Mucosa of gallbladder (tissue), 1 donor: Measurements from ENCODE around the gene FSD1. TPM values are rescaled to one million over a fixed set of nuclear protein-coding genes. Genes with fewer than 3 reads are reported as not detected.
A peak's percentile ranks its signal among the peaks of the same experiment; 100 is the strongest.

Source experiments
- DNase-seq: peaks from one replicate; pipeline ENCODE4 v3.0.0-alpha.2; 2020; ENCODE audit warnings: low spot score
- total RNA-seq: library from RNA; stranded (reverse); gene quantifications from one replicate; pipeline ENCODE4 v1.2.1, GENCODE V29; 2021
- donor health status: DM: no; HTN: no; CAD: no.

Gene FSD1
- total RNA-seq, 1 donor from 2014 or later: 1.3 TPM

DNA sequence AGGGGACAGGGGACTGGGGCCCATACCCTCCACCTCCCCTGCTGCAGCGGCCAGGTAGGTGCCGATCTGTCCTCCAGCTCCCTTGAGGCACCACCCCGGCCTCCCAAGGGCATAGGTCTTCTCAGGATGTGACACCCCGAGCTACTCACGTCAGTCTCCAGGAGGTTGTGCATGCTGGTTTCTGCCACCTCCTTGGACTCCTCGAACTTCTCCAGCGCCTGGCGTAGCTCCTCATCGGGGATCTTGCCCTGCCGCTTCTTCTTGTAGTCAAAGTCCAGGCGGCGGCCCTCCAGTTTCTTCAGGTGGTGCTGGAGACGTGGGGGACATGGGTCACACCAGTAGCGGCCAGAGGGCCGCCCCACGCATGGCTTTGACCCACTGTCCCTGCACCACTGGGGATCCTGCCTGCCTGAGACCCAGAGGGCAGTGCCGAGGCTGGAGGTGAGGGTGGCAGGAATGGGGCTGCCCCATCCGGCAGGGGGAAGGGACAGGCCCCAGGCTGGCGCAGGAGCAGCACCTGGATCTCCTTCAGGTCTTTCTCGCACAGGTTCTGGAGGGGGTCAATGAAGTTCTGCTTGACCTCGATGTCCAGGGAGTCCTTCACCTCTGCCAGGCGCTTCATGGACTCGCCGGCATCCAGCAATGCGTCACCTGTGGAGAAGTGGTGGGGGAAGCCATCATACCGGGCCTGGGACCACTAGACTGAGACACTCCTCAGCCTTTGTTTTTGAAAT, 59.3 kb downstream of the FSD1 start:
- no peak for DNase-seq

DNA sequence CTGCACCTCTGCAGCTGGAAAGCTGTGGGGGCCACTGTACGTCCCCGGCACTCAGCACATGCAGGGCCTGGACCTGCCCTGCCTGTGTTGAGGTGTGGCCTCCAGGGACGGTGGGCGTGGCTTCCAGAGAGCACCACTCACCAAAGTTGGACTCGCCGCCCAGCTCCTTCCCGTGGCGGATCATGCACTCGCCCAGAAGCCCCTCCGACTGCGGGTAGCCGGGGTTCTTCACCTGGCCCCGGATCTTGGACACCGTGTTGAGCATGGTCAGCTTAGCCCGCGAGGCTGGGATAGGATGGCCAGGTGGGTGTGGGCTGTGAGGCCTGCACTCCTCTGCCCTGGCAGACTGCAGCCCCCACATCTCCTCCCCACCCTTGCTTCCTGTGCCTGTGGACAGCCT, 60.9 kb downstream of the FSD1 start:
- no peak for DNase-seq

DNA sequence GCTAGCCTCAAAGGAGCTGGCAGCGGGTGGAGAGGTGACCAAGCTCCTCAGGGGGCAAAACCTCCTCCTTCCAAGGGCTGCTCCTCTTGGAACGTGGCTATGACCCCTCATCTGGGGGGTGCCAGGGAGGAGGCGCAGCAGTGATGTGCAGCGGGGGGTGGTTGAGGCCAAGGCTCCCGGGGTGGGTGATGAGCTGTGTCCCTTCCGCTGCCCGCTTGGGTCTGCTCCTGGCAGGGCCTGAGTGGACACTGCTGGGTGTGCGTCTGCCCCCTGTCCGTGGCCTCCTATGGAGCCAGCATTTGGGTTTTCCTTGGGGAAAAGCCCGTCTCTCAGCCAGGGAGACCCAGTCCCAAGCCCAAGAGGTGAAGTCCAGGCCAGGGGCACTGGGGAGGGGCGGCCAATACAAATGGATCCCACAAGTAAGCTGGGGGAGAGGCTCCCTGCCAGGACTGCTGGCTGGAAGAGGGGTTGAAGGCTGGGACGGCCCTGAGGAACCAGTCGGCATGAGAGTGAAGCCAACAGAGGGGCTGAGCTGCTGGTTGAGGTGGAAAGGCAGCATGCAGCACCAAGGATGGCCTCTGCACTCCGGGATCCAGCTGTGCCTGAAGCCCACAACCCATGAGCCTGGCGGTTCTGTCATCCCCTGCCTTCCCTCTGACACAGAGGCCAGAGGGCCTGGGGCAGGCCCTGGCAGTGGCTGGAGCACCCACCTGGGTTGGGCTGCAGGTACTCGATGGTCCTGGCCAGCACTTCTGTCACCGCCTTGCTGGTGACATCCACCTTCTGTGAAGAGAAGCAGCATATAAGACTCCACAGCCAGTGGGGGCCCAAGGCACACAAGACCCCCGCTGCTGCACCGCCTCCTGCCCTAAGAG, 61.6 kb downstream of the FSD1 start:
- no peak for DNase-seq

DNA sequence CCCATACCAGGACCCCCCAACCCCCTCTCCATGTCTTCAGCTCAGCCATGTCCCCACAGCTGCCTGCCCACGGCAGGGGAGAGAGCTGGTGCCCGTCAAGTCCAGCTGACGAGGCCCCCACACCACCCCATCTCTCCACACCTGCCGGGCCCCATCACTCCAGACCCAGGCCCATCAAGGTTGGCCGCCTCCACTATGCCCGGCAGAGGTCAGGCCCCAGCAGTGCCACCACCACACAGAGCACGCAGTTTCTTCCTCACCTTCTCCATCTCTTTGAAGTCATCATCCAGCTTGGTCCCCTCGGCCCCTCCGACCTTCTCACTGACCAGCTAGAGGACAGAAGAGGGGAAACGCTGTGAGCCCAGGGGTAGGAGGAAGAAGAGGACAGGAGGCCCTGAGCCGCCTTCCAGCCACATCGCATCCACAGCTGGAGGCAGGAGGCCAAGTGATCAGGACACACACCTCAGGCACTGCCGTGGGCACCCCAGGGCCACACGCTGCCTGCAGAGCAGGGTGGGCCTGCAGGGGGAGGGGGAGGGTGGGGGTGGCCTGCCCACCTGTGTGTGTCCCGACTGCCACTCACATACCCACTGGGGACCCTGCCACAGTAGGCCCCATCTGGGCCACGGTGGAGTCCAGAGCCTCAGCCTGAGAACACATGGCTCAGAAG, 62.4 kb downstream of the FSD1 start:
- no peak for DNase-seq

DNA sequence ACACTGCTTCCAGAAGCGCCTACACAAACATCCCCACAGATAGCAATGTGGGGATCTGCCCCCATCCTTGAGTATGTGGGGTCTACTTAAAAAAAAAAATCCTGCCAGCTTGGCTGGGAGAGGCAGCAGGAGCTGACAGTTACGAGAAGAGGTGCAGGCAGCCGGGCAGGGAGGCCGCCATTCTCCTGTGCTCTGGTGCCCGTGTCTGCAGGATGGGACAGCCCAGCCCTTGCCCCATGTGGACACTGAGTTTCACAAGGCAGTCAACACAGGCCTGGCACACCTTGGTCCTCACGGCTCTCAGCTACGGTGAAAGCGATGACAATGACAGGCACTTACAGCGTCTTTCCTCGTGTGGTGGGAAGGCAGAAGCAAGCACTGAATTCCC, 62.9 kb downstream of the FSD1 start:
- no peak for DNase-seq

DNA sequence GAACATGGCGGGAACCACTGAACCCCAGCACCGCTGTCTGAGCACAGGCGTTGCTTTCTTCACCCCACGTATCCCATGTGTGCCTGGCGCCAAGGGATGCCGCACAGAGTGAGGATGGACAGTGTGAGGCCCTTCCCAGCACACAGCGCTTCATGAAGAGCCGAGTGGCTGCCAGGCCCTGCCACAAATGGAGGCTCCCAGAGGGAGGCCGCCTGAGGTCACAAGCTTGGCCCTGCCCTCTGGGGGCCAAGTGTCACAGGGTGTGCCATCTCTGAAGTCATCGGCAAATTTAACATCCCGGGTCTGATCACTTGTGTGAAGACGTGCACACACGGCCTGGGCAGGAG, 63.4 kb downstream of the FSD1 start:
- DNase-seq: no peak

DNA sequence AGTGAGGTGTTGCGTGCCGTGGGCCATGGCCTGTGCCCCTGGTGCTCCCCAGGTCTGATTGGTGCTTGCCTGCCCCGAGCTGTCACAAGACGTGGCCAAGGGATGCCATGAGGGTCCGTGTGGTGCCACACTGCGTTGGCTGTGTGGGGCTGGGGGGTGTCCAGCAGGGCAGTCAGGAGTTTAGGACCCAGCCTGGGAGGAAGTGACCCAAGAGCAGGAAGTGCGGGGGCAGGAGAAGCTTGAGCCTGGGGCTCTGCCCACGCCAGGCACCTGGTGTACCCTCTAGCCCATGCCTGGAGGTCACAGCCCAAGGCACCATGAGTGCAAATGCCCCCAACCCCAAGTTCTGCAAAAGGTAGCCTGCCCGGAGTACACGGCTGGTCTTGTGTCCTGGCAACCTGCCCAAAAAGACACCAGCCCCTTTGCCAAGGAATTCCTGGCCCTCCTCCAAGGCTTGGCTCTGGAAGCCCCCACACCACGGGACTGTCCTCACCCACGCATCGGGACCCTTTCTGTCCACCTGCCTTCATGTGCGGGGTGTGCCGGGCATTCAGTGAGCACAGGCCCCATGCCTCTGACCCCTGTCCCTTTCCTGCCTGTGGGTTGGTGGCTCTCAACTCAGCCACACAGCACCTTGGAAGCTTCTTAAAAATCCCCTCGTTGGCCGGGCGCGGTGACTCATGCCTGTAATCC, 63.9 kb downstream of the FSD1 start:
- DNase-seq: no peak

DNA sequence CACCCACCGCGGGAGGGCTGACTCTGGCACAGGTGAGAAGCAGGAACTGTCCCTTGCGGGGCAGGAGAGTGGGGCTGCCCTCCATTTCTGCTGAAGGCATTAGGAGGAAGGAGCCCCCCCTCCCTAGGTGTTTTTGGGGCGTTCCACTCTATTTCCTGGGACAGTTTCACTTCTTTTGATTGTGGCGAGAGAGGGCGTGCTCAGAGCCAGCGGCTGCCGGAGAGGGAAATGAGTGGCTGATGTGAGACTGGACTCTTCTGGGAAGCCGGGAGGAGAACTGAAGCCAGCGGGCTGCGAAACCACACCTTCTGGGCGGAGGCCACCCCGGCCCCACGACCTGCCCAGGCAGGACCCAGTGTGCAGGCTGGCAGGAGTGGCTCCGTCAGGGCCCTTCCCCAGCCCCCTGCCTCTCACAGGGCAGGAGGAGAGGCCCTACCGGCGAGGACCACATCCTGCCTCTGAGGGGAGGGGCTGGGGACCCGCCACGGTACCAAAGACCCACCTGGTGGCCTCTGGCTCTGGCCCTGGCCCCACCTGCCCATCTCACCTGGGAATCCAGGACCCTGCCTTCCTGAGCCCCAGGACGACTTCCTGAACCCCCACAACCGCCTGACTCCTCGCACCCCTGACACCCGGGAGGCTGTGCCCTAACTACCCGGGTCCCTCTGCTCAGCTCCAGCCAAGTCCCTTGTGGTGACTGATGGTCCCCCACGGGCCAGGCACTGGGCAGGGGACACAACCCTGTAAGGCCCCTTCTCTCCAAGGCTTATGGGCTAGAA, 64.9 kb downstream of the FSD1 start:
- DNase-seq: peak; percentile 45

DNA sequence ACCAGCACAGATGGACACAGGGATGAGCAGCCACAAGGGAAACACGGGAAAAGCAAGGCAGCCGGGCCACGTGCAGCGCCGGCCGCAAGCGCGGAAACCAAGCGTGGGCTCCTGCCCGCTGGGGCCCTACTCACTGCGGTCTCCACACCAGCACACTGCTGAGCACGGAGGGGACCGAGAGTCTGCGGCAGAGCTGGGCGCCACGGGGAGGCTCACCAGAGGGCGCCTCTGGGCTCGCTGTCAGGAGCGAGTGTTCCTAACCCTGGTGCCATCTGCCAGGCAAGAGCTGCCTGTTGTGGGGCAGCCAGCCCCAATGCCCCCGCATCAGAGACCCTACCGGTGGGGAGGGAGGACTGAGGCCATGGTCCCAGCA, 65.5 kb downstream of the FSD1 start:
- peak; percentile 55 for DNase-seq

DNA sequence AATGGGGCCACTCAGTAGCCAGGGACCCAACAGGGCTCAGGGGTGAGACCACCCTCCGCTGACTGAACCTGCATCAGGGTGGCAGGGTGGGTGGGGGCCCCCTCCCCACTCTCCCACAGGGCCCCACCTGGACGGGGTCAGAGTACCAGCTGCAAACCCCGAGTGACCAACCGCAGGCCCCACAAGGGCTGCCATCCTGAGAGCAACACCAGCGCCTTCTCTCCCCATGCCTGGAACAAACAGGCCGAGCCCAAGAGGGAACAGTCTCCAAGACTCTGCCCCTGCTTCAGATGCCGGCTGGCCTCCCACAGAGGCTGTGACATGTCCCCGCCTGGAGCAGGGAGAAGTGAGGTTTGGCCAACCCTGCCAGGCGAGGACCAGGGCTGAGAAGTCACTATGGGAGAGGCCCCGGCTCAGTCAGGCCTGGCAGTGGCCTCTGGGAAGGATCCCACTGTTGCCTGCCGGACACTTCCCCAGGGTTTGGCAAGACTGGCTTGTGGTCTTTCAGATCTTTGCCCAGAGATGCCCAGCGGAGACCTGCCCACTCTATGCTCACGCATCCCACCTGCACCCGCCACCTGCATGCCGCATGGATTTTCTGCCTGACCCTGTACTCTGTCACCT, 66.1 kb downstream of the FSD1 start:
- DNase-seq: no peak

DNA sequence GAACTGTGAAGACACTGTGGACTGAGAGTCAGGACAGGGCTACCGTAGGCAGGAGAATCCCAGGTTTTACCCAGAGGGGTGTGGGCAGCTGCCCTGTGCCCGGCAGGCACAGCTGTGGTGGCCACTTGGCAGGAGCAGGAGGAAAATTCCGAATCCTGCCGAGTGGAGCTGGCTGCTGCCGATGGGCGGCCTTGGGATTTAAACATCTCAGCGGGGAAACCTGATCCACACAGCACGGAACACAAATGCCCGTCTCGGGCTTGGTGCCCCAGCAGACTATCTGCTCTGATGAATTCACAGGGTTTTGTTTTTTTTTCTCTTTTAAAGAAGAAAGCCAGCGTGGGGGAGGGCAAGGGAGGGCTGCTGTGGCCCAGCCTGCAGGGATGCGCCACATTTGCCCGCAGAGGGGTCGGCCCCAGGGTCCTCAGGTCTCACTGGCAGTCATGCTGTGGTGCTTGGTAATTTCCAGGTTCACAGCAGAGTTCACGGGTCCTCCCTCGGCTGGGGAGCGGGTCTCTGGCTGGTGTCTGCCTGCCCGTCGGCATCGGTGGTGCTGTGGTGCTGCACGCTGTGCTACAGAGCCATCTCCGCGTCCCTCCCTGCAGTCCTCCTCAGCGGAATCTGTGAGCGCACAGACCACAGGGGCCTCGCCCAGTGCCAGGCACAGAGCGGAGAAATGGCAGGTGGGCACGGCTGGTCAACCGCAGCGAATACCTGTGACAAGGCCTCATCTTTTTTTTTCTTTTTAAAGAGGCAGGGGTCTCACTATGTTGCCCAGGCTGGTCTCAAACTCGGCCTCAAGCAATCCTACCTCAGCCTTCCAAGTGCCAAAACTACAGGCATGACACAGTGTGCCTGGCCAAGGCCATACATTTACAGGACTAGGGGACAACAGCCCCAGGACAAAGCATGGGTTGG, 67.1 kb downstream of the FSD1 start:
- DNase-seq: no peak

DNA sequence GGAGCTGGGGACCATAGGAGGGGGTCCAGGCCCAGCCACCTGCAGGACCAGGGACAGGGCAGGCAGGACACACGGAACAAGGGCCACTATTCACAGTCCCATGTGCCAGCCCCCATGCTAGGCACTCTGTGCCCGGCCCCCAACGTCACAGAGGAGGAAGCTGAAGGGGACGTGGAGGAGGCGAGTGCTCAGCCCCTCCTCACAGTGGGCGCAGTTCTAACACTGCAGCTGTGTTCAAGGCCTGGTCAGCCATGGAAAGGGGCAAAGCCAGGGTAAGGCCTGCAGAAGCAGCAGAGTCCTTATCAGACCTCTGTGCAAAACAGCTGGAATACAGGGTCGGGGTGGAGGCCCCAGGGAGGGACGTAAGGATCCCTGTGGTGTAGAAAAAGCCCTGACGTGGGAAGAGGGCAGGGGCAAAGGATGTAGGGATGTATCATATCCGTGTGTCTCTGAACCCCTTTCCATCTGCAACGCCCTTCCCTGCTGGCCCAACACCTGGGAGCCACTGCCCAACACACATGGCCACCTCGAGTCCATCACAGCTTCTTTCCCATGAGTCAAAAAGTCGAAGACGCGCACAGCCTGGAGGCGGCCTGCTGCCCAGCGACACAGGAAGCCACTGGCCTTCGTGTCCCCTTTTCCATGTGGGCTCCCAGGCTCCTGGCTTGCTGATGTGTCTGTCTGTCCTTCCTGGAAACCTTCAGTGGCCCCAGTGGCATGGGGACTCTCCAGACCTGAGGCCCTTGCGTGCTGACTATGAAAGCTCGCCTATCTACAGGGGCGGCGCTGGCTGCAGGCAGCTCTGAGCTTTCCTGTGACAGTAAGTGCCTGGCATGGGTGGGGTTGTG, 68.0 kb downstream of the FSD1 start:
- DNase-seq: no peak

DNA sequence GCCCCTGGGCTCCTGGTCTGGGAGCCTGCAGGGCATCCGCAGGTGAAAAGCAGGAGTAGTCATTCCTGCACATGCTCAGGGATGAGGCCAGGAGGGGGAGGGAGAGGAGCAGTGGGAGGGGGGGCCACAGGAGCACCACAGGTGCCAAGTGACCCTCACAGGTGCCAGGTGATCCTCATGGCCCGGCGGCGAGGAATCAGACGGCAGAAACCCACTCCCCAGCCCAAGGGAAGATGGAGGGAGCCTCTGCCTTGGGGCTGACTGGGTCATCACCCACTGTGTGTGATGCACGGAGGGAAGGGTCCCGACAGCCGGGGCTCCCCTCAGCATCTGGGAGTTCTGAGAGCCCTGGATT, 68.6 kb downstream of the FSD1 start:
- DNase-seq: no peak

Other genes with a start within 250 kb of the FSD1 start
- 82.6 TPM for gene ZBTB7A, start 237.7 kb upstream of the FSD1 start, total RNA-seq
- 139 TPM for gene MAP2K2, start 180.5 kb upstream of the FSD1 start, total RNA-seq
- 0.55 TPM for gene CREB3L3, start 151.0 kb upstream of the FSD1 start, total RNA-seq
- gene SIRT6, start 122.0 kb upstream of the FSD1 start, total RNA-seq: 28.3 TPM
- gene ANKRD24, start 121.9 kb upstream of the FSD1 start, total RNA-seq: 3.4 TPM
- gene EBI3, start 75.1 kb upstream of the FSD1 start, total RNA-seq: 5.6 TPM
- 19.5 TPM for gene YJU2, start 57.5 kb upstream of the FSD1 start, total RNA-seq
- not detected for gene SHD, start 25.3 kb upstream of the FSD1 start, total RNA-seq
- gene TMIGD2, start 2.2 kb upstream of the FSD1 start, total RNA-seq: 0.98 TPM
- gene STAP2, start 34.2 kb downstream of the FSD1 start, total RNA-seq: 37.8 TPM
- 26.1 TPM for gene MPND, start 39.0 kb downstream of the FSD1 start, total RNA-seq
- gene SH3GL1, start 95.9 kb downstream of the FSD1 start, total RNA-seq: 56.9 TPM
- gene CHAF1A, start 98.0 kb downstream of the FSD1 start, total RNA-seq: 8.3 TPM
- 134 TPM for gene UBXN6, start 153.2 kb downstream of the FSD1 start, total RNA-seq
- gene HDGFL2, start 167.7 kb downstream of the FSD1 start, total RNA-seq: 54.4 TPM
- 36.4 TPM for gene PLIN4, start 213.9 kb downstream of the FSD1 start, total RNA-seq
- 13.6 TPM for gene PLIN5, start 230.6 kb downstream of the FSD1 start, total RNA-seq
- 16.2 TPM for gene LRG1, start 235.4 kb downstream of the FSD1 start, total RNA-seq